HG03103 (cell line): ENCODE data around the gene CENPT.
A peak's percentile ranks its signal among the peaks of the same experiment; 100 is the strongest.
"Not testable (repeated sequence)": the region's sequence is repeated elsewhere in the genome, so short reads cannot be mapped to it uniquely, and the experiment has no call there.

ENCODE experiments used
- ATAC-seq: cut with Tn5 transposase; IDR thresholded peaks from one replicate; pipeline ENCODE4 v1.9.1; 2021; ENCODE audit warnings: low read depth; ENCODE audit not compliant: unreplicated experiment

Gene CENPT

GRCh38 chr16:67877064-67877463, 29.6 kb upstream of the CENPT start:
- no peak for ATAC-seq

- no peak for ATAC-seq
These were observed 26.9 kb upstream of the CENPT start for GRCh38 chr16:67874372-67874771.

- ATAC-seq, result no peak
These were observed 26.2 kb upstream of the CENPT start for GRCh38 chr16:67873435-67874370.

GRCh38 chr16:67872631-67873434, 25.3 kb upstream of the CENPT start, which contains the start of gene EDC4:
TSS of gene EDC4 (plus strand) at chr16:67873052. CDS start at chr16:67873262, 210 bp downstream.
- peak; percentile 69 for ATAC-seq

- no peak for ATAC-seq
These were observed 24.7 kb upstream of the CENPT start for GRCh38 chr16:67872131-67872630.

- ATAC-seq, result no peak
These were observed 23.8 kb upstream of the CENPT start for GRCh38 chr16:67871256-67871655.

GRCh38 chr16:67869653-67870052, 22.2 kb upstream of the CENPT start:
- no peak for ATAC-seq

- ATAC-seq, result no peak
These were observed 20.8 kb upstream of the CENPT start for GRCh38 chr16:67868290-67868689.

GRCh38 chr16:67865318-67865717, 17.8 kb upstream of the CENPT start:
- ATAC-seq, result no peak

GRCh38 chr16:67864594-67864993, 17.1 kb upstream of the CENPT start:
- no peak for ATAC-seq

- not testable (repeated sequence) for ATAC-seq
These were observed 16.6 kb upstream of the CENPT start for GRCh38 chr16:67864044-67864443.

GRCh38 chr16:67862623-67863583, 15.4 kb upstream of the CENPT start:
- no peak for ATAC-seq

- ATAC-seq, result no peak
These were observed 14.4 kb upstream of the CENPT start for GRCh38 chr16:67861877-67862276.

- ATAC-seq, result no peak
These were observed 13.3 kb upstream of the CENPT start for GRCh38 chr16:67860589-67861398.

GRCh38 chr16:67858500-67858899, 11.0 kb upstream of the CENPT start:
- no peak for ATAC-seq

- ATAC-seq, result no peak
These were observed 10.2 kb upstream of the CENPT start for GRCh38 chr16:67857547-67858233.

GRCh38 chr16:67856927-67857546, 9.5 kb upstream of the CENPT start:
- no peak for ATAC-seq

- no peak for ATAC-seq
These were observed 8.3 kb upstream of the CENPT start for GRCh38 chr16:67855789-67856188.
